NCI-H524 (cell line): ENCODE results near the gene RERE.

Source experiments
- DNase-seq, 2 experiments: peaks; one replicate each; lab custom pipeline; 2025; lab: John Stamatoyannopoulos, UW

RERE gene

GRCh38 chr1:8666389-8667167 is 150.9 kb downstream of the RERE start:
- no peak for DNase-seq

- DNase-seq, result no peak
Observed at GRCh38 chr1:8665833-8666232, 151.6 kb downstream of the RERE start.

- DNase-seq, result no peak
Observed at GRCh38 chr1:8664887-8665286, 152.6 kb downstream of the RERE start.

GRCh38 chr1:8663915-8664329 is 153.5 kb downstream of the RERE start:
- no peak for DNase-seq

GRCh38 chr1:8663090-8663802 is 154.2 kb downstream of the RERE start:
- DNase-seq, result no peak

- no peak for DNase-seq
Observed at GRCh38 chr1:8662380-8663072, 154.9 kb downstream of the RERE start.

GRCh38 chr1:8661185-8662110 is 156.0 kb downstream of the RERE start:
- DNase-seq, result peak in 1 of 2 experiments; percentile 8

- peak in 1 of 2 experiments; percentile 47 for DNase-seq
Observed at GRCh38 chr1:8660411-8660828, 157.0 kb downstream of the RERE start.

- no peak for DNase-seq
Observed at GRCh38 chr1:8659593-8659992, 157.8 kb downstream of the RERE start.

GRCh38 chr1:8653878-8654277 is 163.6 kb downstream of the RERE start:
- DNase-seq, result no peak

GRCh38 chr1:8652467-8653046 is 164.9 kb downstream of the RERE start:
- no peak for DNase-seq

GRCh38 chr1:8651962-8652361 is 165.5 kb downstream of the RERE start:
- DNase-seq, result no peak

GRCh38 chr1:8651236-8651890 is 166.1 kb downstream of the RERE start:
- DNase-seq, result no peak

GRCh38 chr1:8649875-8650274 is 167.6 kb downstream of the RERE start:
- no peak for DNase-seq

- no peak for DNase-seq
Observed at GRCh38 chr1:8649027-8649426, 168.4 kb downstream of the RERE start.

- no peak for DNase-seq
Observed at GRCh38 chr1:8646996-8647395, 170.4 kb downstream of the RERE start.

GRCh38 chr1:8646189-8646588 is 171.3 kb downstream of the RERE start:
- no peak for DNase-seq

GRCh38 chr1:8643542-8644536 is 173.6 kb downstream of the RERE start:
- peak in 1 of 2 experiments; percentile 61 for DNase-seq

- DNase-seq, result no peak
Observed at GRCh38 chr1:8642114-8642513, 175.3 kb downstream of the RERE start.
